ENCODE data around the gene ANAPC5.
A peak's percentile ranks its signal among the peaks of the same experiment; 100 is the strongest.

Gene ANAPC5

GRCh38 chr12:121351820-121352681, at the start of gene ANAPC5:
Gene ANAPC5 (minus strand): TSS chr12:121352411. CDS start chr12:121352340, 71 bp downstream.
- no peak for TF ChIP-seq CTCF (IDR thresholded peaks at IDR 0.05; ENCODE audit: low read length, missing control alignments)
- H3K4me3 ChIP-seq (replicated peaks; ENCODE audit: low read depth, low read length): peak within 1 kb of the TSS; percentile 99
- peak; percentile 99 for DNase-seq (ENCODE audit: low read depth)

GRCh38 chr12:121400332-121401139, 48.3 kb upstream of the ANAPC5 start:
- peak; percentile 30 for DNase-seq (ENCODE audit: low read depth)
- no peak for TF ChIP-seq CTCF (IDR thresholded peaks at IDR 0.05; ENCODE audit: low read length, missing control alignments)
- H3K4me3 ChIP-seq (replicated peaks; ENCODE audit: low read depth, low read length): peak overlapping the region; percentile 91

DNA sequence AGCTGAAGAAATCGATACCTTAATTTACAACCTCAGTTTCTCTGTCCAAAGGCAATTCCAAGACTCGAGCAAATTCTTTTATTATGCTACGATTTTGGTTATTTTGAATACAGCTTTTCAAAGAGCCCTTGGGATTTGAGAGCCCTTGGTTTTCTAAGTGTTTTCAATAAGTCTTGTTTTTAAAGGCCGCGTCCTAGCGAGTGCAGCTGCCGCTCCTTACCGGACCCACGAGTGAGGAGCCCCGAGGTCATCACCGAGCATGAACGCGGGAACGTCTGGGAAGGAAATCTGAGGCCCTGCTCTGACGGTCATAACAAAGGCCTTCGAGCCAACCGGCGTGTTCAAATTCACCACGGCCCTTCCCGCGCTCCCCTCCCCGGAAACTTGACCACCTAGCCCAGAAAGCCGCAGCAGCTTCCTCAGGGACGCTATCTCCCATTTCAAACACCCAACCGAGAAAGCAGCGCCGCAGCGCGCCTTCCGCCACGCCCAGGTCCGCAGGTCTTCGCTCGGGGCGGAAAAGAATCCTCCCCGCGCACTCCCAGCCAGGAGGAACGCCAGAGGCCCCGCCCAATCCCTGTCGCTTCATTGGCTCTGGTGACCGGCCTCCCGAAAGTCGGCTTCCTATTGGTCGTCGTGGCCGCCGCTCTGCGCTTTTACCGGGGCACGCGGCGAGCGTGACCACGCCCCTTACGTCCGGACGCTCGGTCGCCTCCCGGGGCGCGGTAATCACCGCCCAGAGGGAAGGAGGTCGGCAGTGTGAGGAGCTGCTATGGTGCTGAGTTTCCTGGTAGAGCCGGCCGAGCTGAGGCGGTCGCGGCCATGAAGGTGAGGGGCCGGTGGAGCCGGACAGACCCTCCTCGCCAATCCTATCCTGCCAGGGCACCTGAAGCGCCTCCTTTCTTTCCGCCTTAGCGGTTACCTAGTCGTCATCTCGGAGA, 47.5 kb upstream of the ANAPC5 start, which contains the start of gene RNF34:
Gene RNF34, plus strand, starts transcription at position 728 of the 941 bp plus-strand sequence. Its CDS starts 95 bp downstream, at position 823.
- DNase-seq (ENCODE audit: low read depth): peak; percentile 98
- no peak for TF ChIP-seq CTCF (IDR thresholded peaks at IDR 0.05; ENCODE audit: low read length, missing control alignments)
- H3K4me3 ChIP-seq (replicated peaks; ENCODE audit: low read depth, low read length): peak within 1 kb of the TSS; percentile 91

DNA sequence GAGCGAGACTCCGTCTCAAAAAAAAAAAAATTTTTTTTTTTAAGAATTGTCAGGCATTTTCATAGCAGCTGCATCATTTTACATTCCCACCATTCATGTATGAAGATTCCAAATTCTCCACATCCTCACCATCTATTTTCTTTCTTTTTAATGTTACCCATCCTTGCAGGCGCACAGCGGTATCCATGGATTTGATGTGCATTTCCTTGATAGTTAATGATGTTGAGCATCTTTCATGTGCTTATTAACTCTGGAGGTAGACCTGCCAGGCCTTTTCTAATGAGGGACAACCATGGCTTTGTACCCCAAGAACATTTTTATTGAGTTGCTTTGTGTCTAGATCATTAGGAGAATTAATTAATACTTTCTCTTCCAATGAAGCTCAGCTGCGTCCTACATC, 46.1 kb upstream of the ANAPC5 start:
- H3K4me3 ChIP-seq (replicated peaks; ENCODE audit: low read depth, low read length): no peak overlapping the region
- no peak for TF ChIP-seq CTCF (IDR thresholded peaks at IDR 0.05; ENCODE audit: low read length, missing control alignments)
- no peak for DNase-seq (ENCODE audit: low read depth)

DNA sequence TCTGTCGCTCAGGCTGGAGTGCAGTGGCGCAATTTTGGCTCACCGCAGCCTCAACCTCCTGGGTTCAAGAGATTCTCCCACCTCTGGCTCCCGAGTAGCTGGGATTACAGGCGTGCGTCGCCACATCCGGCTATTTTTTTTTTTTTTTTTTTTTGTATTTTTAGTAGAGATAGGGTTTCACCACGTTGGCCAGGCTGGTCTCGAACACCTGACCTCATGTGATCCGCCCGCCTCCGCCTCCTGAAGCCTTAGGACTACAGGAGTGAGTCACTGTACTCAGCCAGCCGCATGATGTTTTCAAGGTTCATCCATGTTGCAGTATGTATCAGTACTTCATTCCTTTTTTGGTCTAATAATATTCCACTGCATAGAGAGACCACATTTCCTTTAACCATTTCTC, 45.3 kb upstream of the ANAPC5 start:
- DNase-seq (ENCODE audit: low read depth): no peak
- H3K4me3 ChIP-seq (replicated peaks; ENCODE audit: low read depth, low read length): no peak overlapping the region
- no peak for TF ChIP-seq CTCF (IDR thresholded peaks at IDR 0.05; ENCODE audit: low read length, missing control alignments)

- H3K4me3 ChIP-seq (replicated peaks; ENCODE audit: low read depth, low read length): no peak overlapping the region
- DNase-seq (ENCODE audit: low read depth): no peak
- TF ChIP-seq CTCF (IDR thresholded peaks at IDR 0.05; ENCODE audit: low read length, missing control alignments): no peak
Observed at GRCh38 chr12:121392325-121392716, 40.1 kb upstream of the ANAPC5 start.

All from fibroblast of pulmonary artery (primary cell).